Measurements from ENCODE around the gene NTM. TPM values are rescaled to one million over a fixed set of nuclear protein-coding genes. Genes with fewer than 3 reads are reported as not detected.

Gene NTM
- total RNA-seq, 1 experiment from 2014 or later = 16.4 TPM

GRCh38 chr11:131667566-131667965 is 297.2 kb downstream of the NTM start:
- POLR2A ChIA-PET = no interaction called here

More at GRCh38 chr11:131667566-131667965, 297.2 kb downstream of the NTM start:
- Mint-ChIP-seq H3K36me3 (no peaks in the 10 kb centered on the region), H3K9me3 (no peaks in the 10 kb centered on the region), H3K27ac (no peak overlapping the region; the same call in 1 of the 2 replicates), H3K27me3 (ENCODE audit: low read depth) (no peaks in the 10 kb centered on the region), H3K4me3 (no peak overlapping the region), H3K4me1 (peaks cover 21% of the 10 kb centered on the region)
- no peak for DNase-seq (ENCODE audit: low spot score)
- CTCF ChIA-PET = interaction anchor here (1.0 to 7.1 kb wide), 7 partner anchors 11 to 122 kb away, joined by 3 to 69 read pairs (median 11); no protein-coding TSS in a partner anchor
- no peak for ATAC-seq
- TF ChIP-seq HMGA2 (CRISPR knock-in tag; IDR thresholded peaks at IDR 0.05) (no peak), CREB1 (CRISPR knock-in tag; IDR thresholded peaks at IDR 0.05) (no peak), ESRRA (CRISPR knock-in tag; IDR thresholded peaks at IDR 0.05; ENCODE audit: borderline replicate concordance) (no peak), PRDM15 (CRISPR knock-in tag; IDR thresholded peaks at IDR 0.05) (no peak), SOX15 (CRISPR knock-in tag; IDR thresholded peaks at IDR 0.05) (no peak), NFYB (CRISPR knock-in tag; conservative IDR thresholded peaks at IDR 0.05; ENCODE audit: low read depth) (no peak), NR3C1 (CRISPR knock-in tag; conservative IDR thresholded peaks at IDR 0.05; ENCODE audit: low read depth) (no peak), ZNF512 (CRISPR knock-in tag; IDR thresholded peaks at IDR 0.05; ENCODE audit: borderline replicate concordance) (no peak), MYBL2 (CRISPR knock-in tag; IDR thresholded peaks at IDR 0.05) (no peak), GRHL2 (CRISPR knock-in tag; IDR thresholded peaks at IDR 0.05; ENCODE audit: insufficient replicate concordance, severe bottlenecking) (no peak)
- TF ChIP-seq, protein P1, sequence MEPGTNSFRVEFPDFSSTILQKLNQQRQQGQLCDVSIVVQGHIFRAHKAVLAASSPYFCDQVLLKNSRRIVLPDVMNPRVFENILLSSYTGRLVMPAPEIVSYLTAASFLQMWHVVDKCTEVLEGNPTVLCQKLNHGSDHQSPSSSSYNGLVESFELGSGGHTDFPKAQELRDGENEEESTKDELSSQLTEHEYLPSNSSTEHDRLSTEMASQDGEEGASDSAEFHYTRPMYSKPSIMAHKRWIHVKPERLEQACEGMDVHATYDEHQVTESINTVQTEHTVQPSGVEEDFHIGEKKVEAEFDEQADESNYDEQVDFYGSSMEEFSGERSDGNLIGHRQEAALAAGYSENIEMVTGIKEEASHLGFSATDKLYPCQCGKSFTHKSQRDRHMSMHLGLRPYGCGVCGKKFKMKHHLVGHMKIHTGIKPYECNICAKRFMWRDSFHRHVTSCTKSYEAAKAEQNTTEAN (CRISPR knock-in tag; IDR thresholded peaks at IDR 0.05) = no peak
- TF ChIP-seq, protein P2, sequence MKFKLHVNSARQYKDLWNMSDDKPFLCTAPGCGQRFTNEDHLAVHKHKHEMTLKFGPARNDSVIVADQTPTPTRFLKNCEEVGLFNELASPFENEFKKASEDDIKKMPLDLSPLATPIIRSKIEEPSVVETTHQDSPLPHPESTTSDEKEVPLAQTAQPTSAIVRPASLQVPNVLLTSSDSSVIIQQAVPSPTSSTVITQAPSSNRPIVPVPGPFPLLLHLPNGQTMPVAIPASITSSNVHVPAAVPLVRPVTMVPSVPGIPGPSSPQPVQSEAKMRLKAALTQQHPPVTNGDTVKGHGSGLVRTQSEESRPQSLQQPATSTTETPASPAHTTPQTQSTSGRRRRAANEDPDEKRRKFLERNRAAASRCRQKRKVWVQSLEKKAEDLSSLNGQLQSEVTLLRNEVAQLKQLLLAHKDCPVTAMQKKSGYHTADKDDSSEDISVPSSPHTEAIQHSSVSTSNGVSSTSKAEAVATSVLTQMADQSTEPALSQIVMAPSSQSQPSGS (CRISPR knock-in tag; IDR thresholded peaks at IDR 0.05; ENCODE audit: borderline replicate concordance, low read depth) = no peak
